Psoas muscle (tissue), 8 donors: ENCODE measurements around the gene DEFB123. TPM values are rescaled to one million over a fixed set of nuclear protein-coding genes. Genes with fewer than 3 reads are reported as not detected.

Experiments
- ATAC-seq, 4 donors: fragments of 200-7000 bp; cut with Tn5 transposase; one replicate each; pipeline ENCODE4 v1.9.1; 2020; ENCODE audit warnings: moderate library complexity in 3 of 4, mild to moderate bottlenecking in 2 of 4
- DNase-seq, 2 donors: peaks; one replicate each; pipeline ENCODE4 v3.0.0-alpha.2; 2020
- H3K27ac ChIP-seq: fragments of 200-600 bp; one replicate; pipeline ENCODE4 v1.8.0; 2022
- H3K27me3 ChIP-seq, 3 donors: fragments of 200-600 bp in 1 of 3; one replicate each; pipeline versions ENCODE4 v1.6.1 to v1.8.0; 2013 to 2022; ENCODE audit warnings: low read length in 2 of 3, mild to moderate bottlenecking in 2 of 3, moderate library complexity in 1 of 3; ENCODE audit not compliant: insufficient read depth in 3 of 3
- H3K36me3 ChIP-seq, 2 donors: fragments of 200-600 bp in 1 of 2; one replicate each; pipeline versions ENCODE4 v1.6.1 to v1.8.0; 2013 to 2022; ENCODE audit warnings: low read depth in 1 of 2, mild to moderate bottlenecking in 1 of 2, moderate library complexity in 1 of 2; ENCODE audit not compliant: insufficient read depth in 1 of 2
- H3K4me1 ChIP-seq: fragments of 200-600 bp; one replicate; pipeline ENCODE4 v1.8.0; 2022
- H3K4me3 ChIP-seq: fragments of 200-600 bp; one replicate; pipeline ENCODE4 v1.8.0; 2022; ENCODE audit warnings: mild to moderate bottlenecking
- H3K9me3 ChIP-seq: fragments of 200-600 bp; one replicate; pipeline ENCODE4 v1.8.0; 2022
- WGBS, 3 donors: extraction: QIAGEN DNeasy Blood & Tissue Kit; methylation state at CpG; one replicate each; pipeline versions ENCODE4 v1.1.6 to v1.1.7; 2013; 5-methylcytosine and 5-hydroxymethylcytosine counted together
- intact Hi-C, 2 donors: fragments of 100-400 bp; cut with DNase I; formaldehyde crosslinking; loops; one replicate each; pipeline versions ENCODE4 v1.11.0 to v1.14.2; 2022
- polyA plus RNA-seq, 3 donors: library from polyadenylated mRNA; stranded (reverse); fragments of 200-250 nt; gene quantifications; one replicate each; pipeline ENCODE4 v1.2.3, GENCODE V29; 2013
- total RNA-seq, 4 donors: library from RNA; stranded (reverse); fragmentation: NEBNext Ultra II Directional in 2 of 4; extraction: Animal tissue kit (Norgen Biotek cat#: 25700) in 2 of 4; gene quantifications; one replicate each; pipeline versions ENCODE4 v1.2.1 to v1.2.4, GENCODE V29; 2021 to 2023
- TF ChIP-seq, protein P1 (sequence below): fragments of 200-600 bp; IDR thresholded peaks from one replicate; pipeline ENCODE4 v1.8.0; 2022; ENCODE audit warnings: antibody characterized with exemption
- donor health status: healthy with polysubstance abuse.
- donor health status: DM: no; HTN: no; CAD: no; lungs with moderate emphysema.
- donor health status: Bipolar disorder and iron deficiency.
- donor health status: healthy.
- donor health status: DM: yes; HTN: yes; CAD: no.
- donor health status: DM: no; HTN: no; CAD: no.
- donor health status: DM: no; HTN: no; CAD: no.
- donor health status: DM: yes; HTN: yes; CAD: no.

DEFB123 gene
- total and polyA plus RNA-seq, 7 donors = not detected

DNA sequence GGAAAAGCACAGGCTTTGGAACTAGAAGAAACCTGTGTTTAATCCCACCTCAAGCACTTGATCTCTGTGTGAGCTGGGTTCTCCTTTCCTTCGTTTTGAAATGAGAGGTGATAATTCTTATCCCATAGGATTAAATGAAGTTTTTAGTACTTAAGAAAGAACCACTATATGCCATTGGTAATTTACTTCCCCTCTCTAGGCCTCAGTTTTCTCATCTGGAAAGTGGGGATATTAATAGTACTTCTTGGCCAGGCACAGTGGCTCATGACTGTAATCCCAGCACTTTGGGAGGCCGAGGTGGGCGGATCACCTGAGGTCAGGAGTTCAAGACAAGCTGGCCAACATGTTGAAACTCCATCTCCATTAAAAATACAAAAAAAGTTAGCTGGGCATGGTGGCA, 48.7 kb downstream of the DEFB123 start:
- no peak for ATAC-seq

DNA sequence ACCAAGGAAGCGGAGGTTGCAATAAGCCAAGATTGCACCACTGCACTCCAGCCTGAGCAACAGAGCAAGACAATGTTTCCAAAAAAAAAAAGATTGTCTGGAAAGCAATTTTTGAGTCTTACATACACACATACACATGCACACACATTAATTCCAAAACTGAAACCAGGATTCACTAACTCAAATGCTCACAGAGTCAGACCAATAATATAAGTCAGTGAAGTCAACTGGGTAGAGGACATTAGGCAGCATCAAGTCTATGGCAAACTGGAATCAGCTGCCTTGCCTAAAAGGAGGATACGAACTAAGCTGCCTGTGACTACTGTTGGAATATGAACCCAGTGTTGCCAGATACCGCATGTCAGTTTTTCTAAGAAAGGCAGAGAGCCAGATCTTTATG, 50.3 kb downstream of the DEFB123 start:
- no peak for ATAC-seq
- no peak for DNase-seq
- Histone ChIP-seq H3K27ac (no peak overlapping the region), H3K9me3 (no peaks in the 10 kb centered on the region), H3K4me3 (no peak overlapping the region), H3K27me3 (peaks cover 0 to 4% (median 2%) of the 10 kb centered on the region in 3 donors), H3K36me3 (no peaks in the 10 kb centered on the region), H3K4me1 (no peaks in the 10 kb centered on the region)
- intact Hi-C loops = no loop called here
- TF ChIP-seq, protein P1, sequence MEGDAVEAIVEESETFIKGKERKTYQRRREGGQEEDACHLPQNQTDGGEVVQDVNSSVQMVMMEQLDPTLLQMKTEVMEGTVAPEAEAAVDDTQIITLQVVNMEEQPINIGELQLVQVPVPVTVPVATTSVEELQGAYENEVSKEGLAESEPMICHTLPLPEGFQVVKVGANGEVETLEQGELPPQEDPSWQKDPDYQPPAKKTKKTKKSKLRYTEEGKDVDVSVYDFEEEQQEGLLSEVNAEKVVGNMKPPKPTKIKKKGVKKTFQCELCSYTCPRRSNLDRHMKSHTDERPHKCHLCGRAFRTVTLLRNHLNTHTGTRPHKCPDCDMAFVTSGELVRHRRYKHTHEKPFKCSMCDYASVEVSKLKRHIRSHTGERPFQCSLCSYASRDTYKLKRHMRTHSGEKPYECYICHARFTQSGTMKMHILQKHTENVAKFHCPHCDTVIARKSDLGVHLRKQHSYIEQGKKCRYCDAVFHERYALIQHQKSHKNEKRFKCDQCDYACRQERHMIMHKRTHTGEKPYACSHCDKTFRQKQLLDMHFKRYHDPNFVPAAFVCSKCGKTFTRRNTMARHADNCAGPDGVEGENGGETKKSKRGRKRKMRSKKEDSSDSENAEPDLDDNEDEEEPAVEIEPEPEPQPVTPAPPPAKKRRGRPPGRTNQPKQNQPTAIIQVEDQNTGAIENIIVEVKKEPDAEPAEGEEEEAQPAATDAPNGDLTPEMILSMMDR = no peak
- WGBS, 3 donors = 80 to 84% (median 84%) methylated on average over 3 of the region's 3 CpGs

More for the DNA sequence above, 48.7 kb downstream of the DEFB123 start:
- H3K27me3 ChIP-seq = peaks cover 0 to 16% (median 2%) of the 10 kb centered on the region in 3 donors
- no peak overlapping the region for H3K4me3 ChIP-seq
- TF ChIP-seq, protein P1 = no peak
- 76 to 85% (median 78%) methylated on average over 3 of the region's 3 CpGs for WGBS, 3 donors
- no peaks in the 10 kb centered on the region for H3K9me3 ChIP-seq
- no peaks in the 10 kb centered on the region for H3K4me1 ChIP-seq
- DNase-seq = no peak
- no peak overlapping the region for H3K27ac ChIP-seq
- intact Hi-C loops = no loop called here
- no peaks in the 10 kb centered on the region for H3K36me3 ChIP-seq

DNA sequence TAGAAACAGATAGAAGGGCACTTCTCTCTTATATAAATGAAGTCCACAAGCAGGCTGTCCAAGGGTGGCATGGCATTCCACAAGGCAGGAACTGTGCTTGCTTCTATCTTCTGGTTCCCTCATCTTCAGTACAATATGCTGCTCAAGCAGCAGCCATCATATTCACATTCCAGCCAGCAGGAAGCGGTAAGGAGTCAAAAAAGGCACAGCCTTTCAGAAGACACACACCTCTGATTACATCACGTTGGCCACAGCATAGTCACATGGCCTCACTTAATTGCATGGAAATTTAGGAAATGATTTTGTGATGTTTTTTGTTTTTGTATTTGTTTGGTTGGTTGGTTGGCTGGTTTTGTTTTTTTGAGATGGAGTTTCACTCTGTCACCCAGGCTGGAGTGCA, 53.7 kb downstream of the DEFB123 start:
- DNase-seq = no peak
- ATAC-seq = no peak
- no peaks in the 10 kb centered on the region for H3K4me1 ChIP-seq
- intact Hi-C loops = no loop called here
- no peaks in the 10 kb centered on the region for H3K9me3 ChIP-seq
- H3K27me3 ChIP-seq = peaks cover 0 to 17% (median 5%) of the 10 kb centered on the region in 3 donors
- TF ChIP-seq, protein P1 = no peak
- WGBS, 3 donors = 47 to 62% (median 55%) methylated on average over 2 of the region's 2 CpGs
- H3K4me3 ChIP-seq = no peak overlapping the region
- no peaks in the 10 kb centered on the region for H3K36me3 ChIP-seq
- H3K27ac ChIP-seq = no peak overlapping the region

DNA sequence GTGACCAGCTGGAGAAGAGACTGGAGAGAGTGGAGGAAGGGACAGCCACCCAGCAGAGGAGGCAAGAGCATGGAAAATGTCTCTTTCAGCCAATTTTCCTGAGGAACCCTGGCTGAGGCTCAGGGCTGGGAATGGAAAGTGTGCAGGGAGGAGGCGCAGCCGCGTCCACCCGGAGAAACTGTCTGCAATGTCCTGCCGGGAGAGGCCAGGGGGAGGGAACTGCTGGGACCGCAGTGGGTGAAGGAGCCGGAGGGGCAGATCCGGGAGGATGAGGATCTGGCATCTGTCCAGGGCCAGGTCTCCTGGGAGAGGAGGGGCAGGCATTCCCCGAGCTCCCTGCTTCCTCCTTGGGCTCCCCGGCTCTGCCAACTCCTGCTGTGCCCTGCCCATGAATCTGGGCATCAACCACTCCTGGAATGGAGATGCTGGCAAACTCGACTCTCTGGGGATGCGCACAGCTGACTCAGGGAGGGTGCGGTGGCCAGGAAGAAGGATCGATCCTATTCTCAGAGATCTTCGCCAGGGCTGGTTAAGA, 56.4 kb downstream of the DEFB123 start:
- ATAC-seq (peak in 3 of 4 donors; percentile 53 to 66 (median 53)), DNase-seq (peak; percentile 71 to 84)
- Histone ChIP-seq H3K27me3 (peaks cover 0 to 17% (median 5%) of the 10 kb centered on the region in 3 donors), H3K4me1 (no peaks in the 10 kb centered on the region), H3K4me3 (no peak overlapping the region), H3K36me3 (no peaks in the 10 kb centered on the region), H3K9me3 (no peaks in the 10 kb centered on the region), H3K27ac (peak overlapping the region; percentile 55)
- intact Hi-C loops = loop anchor here in 1 of 2 donors (5.0 kb wide), 1 partner anchor 35 kb away; no protein-coding TSS in a partner anchor
- WGBS, 3 donors = 6 to 8% (median 8%) methylated on average over 15 of the region's 15 CpGs
- TF ChIP-seq, protein P1 = no peak
